MCF 10A (cell line): ENCODE measurements around the gene CDK5RAP3. TPM values are rescaled to one million over a fixed set of nuclear protein-coding genes. Genes with fewer than 3 reads are reported as not detected.

Experiments used
- BruUV-seq: library from RNA; stranded (reverse); fragments of 400-500 nt; replicated peaks from 2 replicates; lab custom pipeline; 2021; lab: Mats Ljungman, UMichigan
- CTCF ChIA-PET: fragments of 300-600 bp; sonication (Branson Sonifier 250); formaldehyde crosslinking; extraction: SDS; loops from one replicate; lab custom pipeline; 2021; ENCODE audit warnings: antibody characterized with exemption, inconsistent platforms; lab: Yijun Ruan, JAX
- POLR2A ChIA-PET: fragments of 300-600, 350-650 bp; sonication (Branson Sonifier 250); formaldehyde crosslinking; extraction: SDS; loops from one replicate; lab custom pipeline; 2020; ENCODE audit warnings: antibody characterized with exemption, inconsistent platforms; lab: Yijun Ruan, JAX
- DNase-seq: peaks from one replicate; pipeline ENCODE4 v3.0.0-alpha.2; 2018; ENCODE audit not compliant: unreplicated experiment
- H3K27ac Mint-ChIP-seq: one replicate; pipeline ENCODE4 v1.8.0; 2022; ENCODE audit warnings: mild to moderate bottlenecking, low read depth, mixed read lengths; ENCODE audit not compliant: unreplicated experiment
- H3K27me3 Mint-ChIP-seq: one replicate; pipeline ENCODE4 v1.8.0; 2022; ENCODE audit warnings: mixed read lengths; ENCODE audit not compliant: insufficient read depth, unreplicated experiment
- H3K36me3 Mint-ChIP-seq: one replicate; pipeline ENCODE4 v1.8.0; 2022; ENCODE audit warnings: mild to moderate bottlenecking, moderate library complexity, mixed read lengths; ENCODE audit not compliant: insufficient read depth, unreplicated experiment
- H3K4me1 Mint-ChIP-seq: one replicate; pipeline ENCODE4 v1.8.0; 2022; ENCODE audit warnings: mixed read lengths; ENCODE audit not compliant: insufficient read depth, unreplicated experiment
- H3K4me3 Mint-ChIP-seq: one replicate; pipeline ENCODE4 v1.8.0; 2022; ENCODE audit warnings: mild to moderate bottlenecking, moderate library complexity, mixed read lengths; ENCODE audit not compliant: unreplicated experiment
- H3K9me3 Mint-ChIP-seq: one replicate; pipeline ENCODE4 v1.8.0; 2022; ENCODE audit warnings: mixed read lengths; ENCODE audit not compliant: unreplicated experiment
- CTCF ChIP-seq: fragments of 200-600 bp; IDR thresholded peaks from one replicate; pipeline ENCODE4 v1.8.0; 2022; ENCODE audit warnings: antibody characterized with exemption, mild to moderate bottlenecking; ENCODE audit not compliant: unreplicated experiment
- intact Hi-C: fragments of 100-400 bp; cut with micrococcal nuclease; formaldehyde crosslinking; loops from 2 replicates; pipeline ENCODE4 v1.14.1; 2022
- total RNA-seq: library from RNA; stranded (reverse); gene quantifications from 2 replicates; pipeline ENCODE4 v1.2.3, GENCODE V29; 2022

The CDK5RAP3 gene
- total RNA-seq, 1 experiment from 2014 or later, result 132 TPM

- DNase-seq, result no peak
- intact Hi-C loops, result no loop called here
- no peak overlapping the region for H3K4me3 Mint-ChIP-seq
- TF ChIP-seq CTCF, result no peak
- no peaks in the 10 kb centered on the region for H3K27me3 Mint-ChIP-seq
- no peak overlapping the region for H3K27ac Mint-ChIP-seq
- ChIA-PET POLR2A (interaction anchor here (1.0 to 5.0 kb wide), 12 partner anchors 9 to 888 kb away, joined by 3 to 220 read pairs (median 20); partner anchors contain the start of genes CBX1, NFE2L1 and SNX11), CTCF (interaction anchor here (0.7 to 7.1 kb wide), 15 partner anchors 8 to 311 kb away, joined by 3 to 202 read pairs (median 13); partner anchors contain the start of genes NFE2L1 and SNX11)
- peaks cover 49% of the 10 kb centered on the region for H3K4me1 Mint-ChIP-seq
- H3K9me3 Mint-ChIP-seq, result no peaks in the 10 kb centered on the region
- H3K36me3 Mint-ChIP-seq, result peaks cover 10% of the 10 kb centered on the region
- BruUV-seq, result no TSS peak
These were observed 56.5 kb downstream of the CDK5RAP3 start for GRCh38 chr17:48027322-48027981.

GRCh38 chr17:48028736-48029135 is 57.8 kb downstream of the CDK5RAP3 start:
- CTCF ChIA-PET, result interaction anchor here (3.8 to 7.1 kb wide), 2 partner anchors 38 to 50 kb away, joined by 42 to 202 read pairs; no protein-coding TSS in a partner anchor
- intact Hi-C loops, result no loop called here
- no TSS peak for BruUV-seq
- DNase-seq, result no peak
- no peak for TF ChIP-seq CTCF
- Mint-ChIP-seq H3K27ac (no peak overlapping the region), H3K27me3 (no peaks in the 10 kb centered on the region), H3K4me1 (peaks cover 43% of the 10 kb centered on the region), H3K9me3 (no peaks in the 10 kb centered on the region), H3K36me3 (peaks cover 10% of the 10 kb centered on the region), H3K4me3 (no peak overlapping the region)
- POLR2A ChIA-PET, result interaction anchor here (1.6 to 5.0 kb wide), 4 partner anchors 18 to 101 kb away, joined by 4 to 220 read pairs (median 83); partner anchors contain the start of gene NFE2L1

- Mint-ChIP-seq H3K4me3 (no peak overlapping the region), H3K27ac (peak overlapping the region; percentile 90), H3K36me3 (no peaks in the 10 kb centered on the region), H3K4me1 (peaks cover 28% of the 10 kb centered on the region), H3K27me3 (no peaks in the 10 kb centered on the region), H3K9me3 (no peaks in the 10 kb centered on the region)
- ChIA-PET POLR2A (interaction anchor here (0.6 to 3.5 kb wide), 11 partner anchors 8 to 77 kb away, joined by 3 to 92 read pairs (median 4); partner anchors contain the start of genes NFE2L1 and SNX11), CTCF (interaction anchor here (0.6 to 7.1 kb wide), 8 partner anchors 14 to 100 kb away, joined by 3 to 202 read pairs (median 4); partner anchors contain the start of gene NFE2L1)
- no peak for TF ChIP-seq CTCF
- no TSS peak for BruUV-seq
- no peak for DNase-seq
- intact Hi-C loops, result no loop called here
These were observed 59.6 kb downstream of the CDK5RAP3 start for GRCh38 chr17:48030531-48030930.

Other genes starting within 250 kb of the CDK5RAP3 start
- gene TBX21, start 237.9 kb upstream of the CDK5RAP3 start, total RNA-seq, result not detected in 2 replicates
- 4.3 and 4.7 TPM in 2 replicates for gene OSBPL7, start 149.3 kb upstream of the CDK5RAP3 start, total RNA-seq
- gene MRPL10, start 139.6 kb upstream of the CDK5RAP3 start, total RNA-seq, result 43.2 and 49.3 TPM in 2 replicates
- gene LRRC46, start 139.4 kb upstream of the CDK5RAP3 start, total RNA-seq, result 1.2 and 1.4 TPM in 2 replicates
- gene SCRN2, start 129.8 kb upstream of the CDK5RAP3 start, total RNA-seq, result 15.7 and 16.2 TPM in 2 replicates
- 1.2 and 1.5 TPM in 2 replicates for gene SP6, start 120.0 kb upstream of the CDK5RAP3 start, total RNA-seq
- 11.9 and 15.1 TPM in 2 replicates for gene SP2, start 74.9 kb upstream of the CDK5RAP3 start, total RNA-seq
- gene PNPO, start 29.5 kb upstream of the CDK5RAP3 start, total RNA-seq, result 56.8 and 58.4 TPM in 2 replicates
- not detected in 2 replicates for gene PRR15L, start 13.2 kb upstream of the CDK5RAP3 start, total RNA-seq
- gene COPZ2, start 66.7 kb downstream of the CDK5RAP3 start, total RNA-seq, result 2.5 TPM in 1 of 2 replicates, not detected in the other
- gene NFE2L1, start 77.2 kb downstream of the CDK5RAP3 start, total RNA-seq, result 235 and 315 TPM in 2 replicates
- 77.3 and 81.2 TPM in 2 replicates for gene CBX1, start 130.4 kb downstream of the CDK5RAP3 start, total RNA-seq
- gene SNX11, start 136.7 kb downstream of the CDK5RAP3 start, total RNA-seq, result 21.7 and 24.2 TPM in 2 replicates